AG09319 (cell line): ENCODE measurements around the gene IQCF5.
"Not testable (repeated sequence)": the region's sequence is repeated elsewhere in the genome, so short reads cannot be mapped to it uniquely, and the experiment has no call there.

Experiments
- DNase-seq: peaks from one replicate; pipeline ENCODE4 v3.0.0-alpha.2; 2010; ENCODE audit warnings: low read depth; ENCODE audit errors: extremely low read depth
- CTCF ChIP-seq: IDR thresholded peaks from 2 replicates; pipeline ENCODE4 v1.5.1; 2011; ENCODE audit warnings: low read depth, mild to moderate bottlenecking, inconsistent platforms, low read length, moderate library complexity

IQCF5 gene

GRCh38 chr3:51862886-51863285 lies 12.5 kb downstream of the IQCF5 start:
- no peak for DNase-seq
- TF ChIP-seq CTCF = no peak

DNA sequence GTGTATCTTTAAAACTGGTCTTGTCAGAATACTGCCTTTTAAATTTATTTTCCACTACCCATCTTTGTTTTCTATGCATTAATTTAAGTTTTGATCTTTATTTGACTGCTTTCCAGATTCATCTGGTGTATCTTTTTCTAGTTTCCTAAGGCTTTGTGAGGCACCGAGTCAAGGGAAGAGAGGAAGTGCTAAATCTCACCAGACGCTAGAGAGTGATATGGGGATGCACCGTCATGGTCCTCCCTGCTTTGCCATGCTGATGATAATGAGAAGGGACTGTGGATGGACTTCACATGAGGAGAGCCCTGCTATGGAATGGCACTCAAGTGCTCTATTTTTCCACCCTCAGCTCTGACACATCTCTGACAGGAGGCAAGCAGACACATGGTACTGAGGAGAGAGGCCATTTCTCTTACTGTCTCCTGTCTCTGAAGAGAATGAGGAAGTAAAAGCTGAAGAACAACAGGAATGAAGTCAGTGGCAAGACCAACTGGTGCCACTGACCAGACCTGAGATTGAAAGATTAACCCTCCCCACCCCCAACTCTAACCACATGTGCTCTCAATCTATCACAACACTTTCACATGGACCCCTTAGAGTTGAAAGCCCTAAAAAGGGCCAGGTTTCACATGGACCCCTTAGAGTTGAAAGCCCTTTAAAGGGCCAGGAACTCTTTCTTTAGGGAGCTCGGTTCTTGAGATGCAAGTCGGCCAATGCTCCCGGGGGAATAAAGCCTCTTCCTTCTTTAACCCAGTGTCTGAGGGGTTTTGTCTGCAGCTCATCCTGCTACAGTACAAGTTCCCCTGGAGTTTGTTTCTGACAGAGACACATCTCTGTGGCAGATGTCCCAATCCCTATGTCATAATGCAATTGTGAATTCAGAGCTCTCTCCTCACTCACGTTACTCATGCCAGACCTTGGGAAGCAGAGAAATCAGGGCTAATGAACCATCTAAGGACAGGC lies 14.4 kb downstream of the IQCF5 start, which contains the start of gene IQCF2:
TSS of gene IQCF2 (plus strand) at position 913 of the 963 bp plus-strand sequence. CDS start 52 bp downstream, outside the sequence.
- no peak for DNase-seq
- no peak for TF ChIP-seq CTCF

DNA sequence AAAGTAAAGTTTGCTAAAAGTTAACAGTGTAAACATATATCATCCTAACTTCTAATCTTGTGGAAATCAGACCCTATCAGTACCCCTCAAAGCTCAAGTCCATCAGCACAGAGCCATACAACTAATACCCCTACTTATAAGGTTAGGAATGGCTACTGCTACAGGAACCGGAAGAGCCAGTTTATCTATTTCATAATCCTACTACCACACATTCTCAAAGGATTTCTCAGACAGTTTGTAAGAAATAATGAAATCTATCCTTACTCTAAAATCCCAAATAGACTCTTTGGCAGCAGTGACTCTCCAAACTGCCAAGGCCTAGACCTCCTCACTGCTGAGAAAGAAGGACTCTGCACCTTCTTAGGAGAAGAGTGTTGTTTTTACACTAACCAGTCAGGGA lies 20.0 kb downstream of the IQCF5 start:
- not testable (repeated sequence) for DNase-seq

GRCh38 chr3:51845129-51845528 lies 30.3 kb downstream of the IQCF5 start:
- TF ChIP-seq CTCF = no peak
- no peak for DNase-seq

GRCh38 chr3:51836606-51837005 lies 38.8 kb downstream of the IQCF5 start:
- TF ChIP-seq CTCF = no peak
- no peak for DNase-seq

- TF ChIP-seq CTCF = no peak
- DNase-seq = no peak
Observed at GRCh38 chr3:51830836-51831385, 44.5 kb downstream of the IQCF5 start.

DNA sequence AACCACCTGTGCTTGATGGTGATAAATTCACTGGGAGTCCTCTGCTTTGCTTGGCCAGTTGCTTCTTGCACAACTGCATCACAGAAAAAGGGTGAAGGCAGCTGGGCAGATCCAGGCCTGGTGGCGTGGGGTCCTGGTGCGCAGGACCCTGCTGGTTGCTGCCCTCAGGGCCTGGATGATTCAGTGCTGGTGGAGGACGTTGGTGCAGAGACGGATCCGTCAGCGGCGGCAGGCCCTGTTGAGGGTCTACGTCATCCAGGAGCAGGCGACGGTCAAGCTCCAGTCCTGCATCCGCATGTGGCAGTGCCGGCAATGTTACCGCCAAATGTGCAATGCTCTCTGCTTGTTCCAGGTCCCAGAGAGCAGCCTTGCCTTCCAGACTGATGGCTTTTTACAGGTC lies 45.1 kb downstream of the IQCF5 start:
- no peak for TF ChIP-seq CTCF
- DNase-seq = no peak

- TF ChIP-seq CTCF = no peak
- no peak for DNase-seq
Observed at GRCh38 chr3:51828297-51828696, 47.1 kb downstream of the IQCF5 start.
